GM12891 (cell line): ENCODE data around the gene FAM181B.

ENCODE experiments used
- DNase-seq: peaks from one replicate; pipeline ENCODE4 v3.0.0; 2011; ENCODE audit warnings: low spot score; ENCODE audit not compliant: insufficient read length
- FAIRE-seq: peaks from 2 replicates; lab custom pipeline; 2011; peaks lifted over from hg19 to GRCh38; lab: Jason Lieb, UNC
- PAX5 ChIP-seq: IDR thresholded peaks from 2 replicates; pipeline ENCODE4 v1.6.1; 2011; ENCODE audit warnings: low read length, moderate library complexity, mild to moderate bottlenecking; ENCODE audit not compliant: insufficient read depth, severe bottlenecking
- POLR2A ChIP-seq: IDR thresholded peaks from 2 replicates; pipeline ENCODE4 v1.6.1; 2011; ENCODE audit warnings: low read depth, low read length, control low read depth
- POLR2AphosphoS5 ChIP-seq: IDR thresholded peaks from 2 replicates; pipeline ENCODE4 v1.6.1; 2011; ENCODE audit warnings: low read depth, low read length, control low read depth
- POU2F2 ChIP-seq: IDR thresholded peaks from 2 replicates; pipeline ENCODE4 v1.6.1; 2011; ENCODE audit warnings: low read depth, mild to moderate bottlenecking, control low read depth, low read length, moderate library complexity
- SPI1 ChIP-seq: IDR thresholded peaks from 2 replicates; pipeline ENCODE4 v1.6.1; 2011; ENCODE audit warnings: low read depth, low read length, control low read depth
- TAF1 ChIP-seq: IDR thresholded peaks from 2 replicates; pipeline ENCODE4 v1.6.1; 2011; ENCODE audit warnings: low read depth, low read length, control low read depth

FAM181B gene

DNA sequence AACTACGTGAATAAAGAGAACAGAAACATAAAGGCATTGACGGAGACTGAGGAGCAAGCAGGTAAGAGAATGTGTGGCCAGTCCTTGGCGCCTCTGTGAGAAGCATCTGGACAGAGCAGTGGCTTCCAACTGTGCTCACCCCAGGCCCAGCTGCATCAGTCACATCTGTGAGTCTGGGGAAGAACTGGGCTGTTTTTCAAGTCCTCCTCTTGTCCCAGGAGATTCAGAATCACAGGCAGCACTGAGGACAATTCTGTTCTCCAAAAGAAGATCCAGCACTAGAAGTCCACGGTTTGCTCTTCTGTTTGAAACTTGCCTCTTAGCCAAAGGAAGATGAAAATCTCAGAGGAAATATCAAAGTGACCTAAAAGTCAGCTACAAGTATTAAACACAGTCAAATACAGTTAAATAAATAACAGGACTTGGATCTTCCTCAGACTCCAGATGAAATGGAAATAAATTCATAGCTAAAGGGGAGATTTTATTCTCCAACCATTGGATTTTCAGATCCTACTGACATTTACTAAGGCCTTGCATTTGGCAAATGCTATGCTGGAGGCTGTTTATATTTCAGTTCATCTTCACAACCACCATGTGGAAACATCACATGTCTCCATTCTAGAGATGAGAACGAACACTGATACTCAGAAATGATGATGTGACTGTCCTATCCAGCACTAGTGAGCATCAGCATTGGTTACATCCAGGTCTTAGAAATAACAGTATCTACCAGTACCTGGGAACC is 14.1 kb downstream of the FAM181B start:
- no peak for DNase-seq
- no peak for FAIRE-seq

DNA sequence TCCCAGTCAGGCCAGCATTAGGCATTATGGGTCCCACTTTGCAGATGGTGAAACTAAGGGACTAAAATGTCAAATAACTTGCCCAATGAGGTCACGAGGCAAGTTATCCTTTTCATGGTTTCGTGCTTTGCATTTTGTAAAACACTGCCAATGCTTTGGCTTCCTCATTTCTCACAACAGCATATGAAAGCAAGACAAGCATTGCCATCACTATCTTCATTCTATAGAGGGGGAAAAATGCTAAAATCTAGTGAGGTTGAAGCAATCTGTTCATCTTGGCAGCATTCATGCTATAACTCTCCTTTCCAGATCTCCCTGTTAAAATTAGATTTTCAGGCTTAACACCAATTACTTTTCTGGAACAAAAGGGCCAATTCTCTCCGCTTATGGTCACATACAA is 14.8 kb downstream of the FAM181B start:
- FAIRE-seq (no peak), DNase-seq (no peak)
- TF ChIP-seq POLR2A (no peak), POLR2AphosphoS5 (no peak), PAX5 (no peak), POU2F2 (no peak), TAF1 (no peak), SPI1 (no peak)

More for the DNA sequence above, 14.1 kb downstream of the FAM181B start:
- no peak for TF ChIP-seq POLR2AphosphoS5
- TF ChIP-seq POLR2A, result no peak
- TF ChIP-seq SPI1, result no peak
- TF ChIP-seq PAX5, result no peak
- no peak for TF ChIP-seq TAF1
- TF ChIP-seq POU2F2, result no peak

DNA sequence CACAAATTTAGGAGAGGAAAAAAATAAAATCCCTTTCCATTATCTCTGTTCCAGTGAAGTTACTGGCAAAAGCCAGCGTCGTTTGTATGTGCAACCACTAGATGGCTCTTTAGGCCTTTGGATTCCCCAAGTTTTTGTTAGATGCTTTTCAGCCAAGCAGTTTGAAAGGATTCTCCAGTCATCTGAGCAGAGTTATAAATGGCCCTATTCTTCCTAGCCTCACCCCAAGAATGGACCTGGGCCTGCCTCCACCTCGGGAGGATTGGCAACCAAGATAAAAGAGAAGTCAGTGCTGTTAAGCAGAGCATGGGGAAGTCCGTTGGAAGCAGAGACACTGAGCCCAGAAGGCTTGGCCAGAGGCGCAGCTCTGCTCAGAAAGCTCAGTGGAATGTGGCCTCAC is 15.4 kb downstream of the FAM181B start:
- TF ChIP-seq SPI1 (no peak), POU2F2 (no peak), TAF1 (no peak), POLR2A (no peak), POLR2AphosphoS5 (no peak)
- FAIRE-seq, result peak; percentile 55
- DNase-seq, result peak; percentile 18

DNA sequence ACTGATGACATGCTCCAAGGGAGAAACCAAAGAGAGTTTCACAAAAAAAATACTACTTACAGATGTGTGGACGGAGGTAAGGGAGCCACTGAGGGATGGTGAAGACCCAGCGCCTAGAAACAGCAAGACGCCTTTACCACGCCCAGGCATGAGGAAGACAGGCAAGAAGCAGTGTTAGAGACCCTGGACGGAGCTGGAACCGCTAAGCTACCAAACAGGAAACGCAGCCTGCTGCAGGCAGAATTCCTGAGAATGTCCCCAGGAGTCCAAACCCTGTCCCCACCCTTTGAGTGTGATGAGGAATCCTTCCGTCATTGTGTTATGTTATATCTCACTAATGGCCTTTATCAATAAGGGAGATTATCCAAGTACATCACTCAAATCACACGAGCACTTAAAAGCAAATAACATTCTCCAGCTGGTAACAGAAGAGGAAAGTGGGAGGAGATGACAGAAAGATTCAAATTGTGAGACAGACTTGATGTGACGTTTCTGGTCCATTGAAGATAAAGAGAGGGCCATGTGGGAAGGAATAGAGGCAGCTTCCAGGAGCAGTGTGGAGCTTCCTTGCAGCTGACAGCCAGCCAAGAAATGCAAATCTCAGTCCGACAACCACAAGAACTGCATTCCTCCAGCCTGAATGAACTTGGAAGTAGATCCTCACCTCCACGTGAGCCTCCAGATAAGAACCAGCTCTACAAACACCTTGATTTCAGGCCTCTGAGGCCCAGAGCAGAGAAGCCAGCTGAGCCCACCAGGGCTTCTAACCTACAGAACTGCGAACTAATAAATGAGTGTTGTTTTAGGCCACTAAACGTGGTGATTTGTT is 19.1 kb downstream of the FAM181B start:
- DNase-seq, result no peak
- no peak for FAIRE-seq
- TF ChIP-seq PAX5, result no peak
- no peak for TF ChIP-seq POLR2A
- no peak for TF ChIP-seq SPI1
- TF ChIP-seq TAF1, result no peak
- no peak for TF ChIP-seq POLR2AphosphoS5
- no peak for TF ChIP-seq POU2F2

DNA sequence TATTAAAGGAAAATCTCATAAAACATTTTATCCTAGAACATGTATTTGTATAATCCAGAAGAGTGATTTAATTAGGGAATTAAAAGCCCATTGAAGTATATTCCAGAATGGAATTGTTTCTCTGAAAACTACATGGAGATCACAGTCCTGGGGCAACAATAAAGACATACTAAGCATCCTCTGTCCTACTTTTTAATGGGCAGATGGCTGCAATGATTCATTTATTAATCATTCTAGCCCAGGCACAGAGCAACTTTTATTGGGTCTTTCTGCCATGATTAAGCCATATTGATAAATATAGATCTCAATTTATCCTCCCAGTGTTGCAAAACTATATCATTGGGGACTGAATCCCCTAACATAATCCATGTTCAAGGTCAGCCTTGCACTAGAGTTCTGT is 22.0 kb downstream of the FAM181B start:
- DNase-seq (no peak), FAIRE-seq (no peak)
- no peak for TF ChIP-seq PAX5
- TF ChIP-seq POLR2A, result no peak
- no peak for TF ChIP-seq POLR2AphosphoS5
- TF ChIP-seq POU2F2, result no peak
- TF ChIP-seq SPI1, result no peak
- no peak for TF ChIP-seq TAF1

DNA sequence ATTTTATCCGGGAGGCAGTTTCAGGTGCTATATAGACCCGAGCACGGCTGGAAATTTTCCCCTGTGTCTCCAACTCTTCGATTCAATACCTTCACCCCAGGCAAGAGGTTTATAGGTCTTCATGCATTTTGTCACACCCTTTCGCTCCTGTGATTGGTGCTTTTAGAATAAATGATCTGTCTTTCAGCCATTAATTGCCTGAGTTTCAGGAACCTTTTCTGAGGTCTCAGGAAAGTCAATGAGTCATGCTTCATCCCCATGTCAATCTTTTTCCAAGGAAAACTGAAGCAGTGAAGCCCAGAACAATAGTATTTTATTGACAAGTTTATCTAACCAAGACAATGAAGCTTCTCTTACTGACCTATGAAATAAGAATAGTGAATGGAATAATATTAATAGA is 29.9 kb downstream of the FAM181B start:
- DNase-seq (no peak), FAIRE-seq (no peak)
- TF ChIP-seq PAX5 (no peak), SPI1 (no peak), POLR2A (no peak), POU2F2 (no peak)

DNA sequence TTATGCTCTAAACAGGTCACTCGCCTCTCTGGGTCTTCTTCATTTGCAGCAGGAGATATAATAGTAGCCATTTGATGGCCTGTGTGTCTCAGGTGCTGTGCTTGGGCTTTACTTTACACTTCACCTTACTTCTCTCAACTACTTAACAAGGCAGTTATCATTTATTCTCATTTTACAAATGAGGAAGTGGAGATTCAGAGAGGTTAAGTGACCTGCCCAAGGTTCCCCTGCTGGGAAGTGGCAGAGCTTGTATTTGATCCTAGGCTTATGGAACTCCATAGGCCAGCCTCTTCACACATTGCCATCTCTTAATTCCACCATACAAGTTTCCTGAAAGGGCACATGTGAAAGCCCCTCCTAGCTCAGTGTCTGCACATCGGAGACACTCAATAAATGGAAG is 30.4 kb downstream of the FAM181B start:
- TF ChIP-seq POLR2A (no peak), TAF1 (no peak), POLR2AphosphoS5 (no peak), SPI1 (peak; percentile 71), PAX5 (no peak), POU2F2 (no peak)
- DNase-seq, result no peak
- no peak for FAIRE-seq

DNA sequence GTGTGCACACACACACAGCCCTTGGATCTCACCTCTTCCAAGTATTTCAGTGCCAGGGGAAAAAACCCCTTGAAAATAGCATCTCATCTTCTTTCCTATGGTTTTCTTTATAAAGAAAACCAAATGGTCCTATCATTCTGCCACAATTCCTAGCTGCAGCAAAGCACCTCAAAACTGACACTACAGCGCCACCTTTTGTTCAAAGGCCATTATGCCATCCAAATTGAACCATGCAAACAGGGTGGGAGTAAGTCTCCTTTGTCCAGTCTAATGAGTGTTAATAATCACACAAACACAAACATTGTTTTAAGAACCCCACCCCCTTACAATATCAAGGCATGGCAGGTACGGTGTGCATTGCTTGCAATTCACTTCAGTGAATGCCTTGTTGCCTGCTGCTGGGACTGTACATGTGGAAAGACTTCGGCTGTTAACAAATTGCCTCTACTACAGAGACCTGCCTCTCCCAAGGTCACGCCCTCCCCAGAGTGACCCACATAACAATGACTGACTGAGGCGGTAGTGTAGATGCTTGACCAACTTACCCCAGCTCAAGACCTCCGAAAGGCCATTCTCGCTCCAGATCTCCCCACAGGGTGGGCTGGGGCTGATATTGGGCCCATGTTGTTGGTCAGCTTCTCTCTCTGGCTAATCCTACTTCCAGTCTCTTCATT is 31.7 kb downstream of the FAM181B start:
- TF ChIP-seq POLR2AphosphoS5, result no peak
- no peak for TF ChIP-seq POLR2A
- no peak for TF ChIP-seq TAF1
- no peak for TF ChIP-seq SPI1
- no peak for TF ChIP-seq POU2F2
- TF ChIP-seq PAX5, result no peak
- DNase-seq (no peak), FAIRE-seq (peak; percentile 80)

DNA sequence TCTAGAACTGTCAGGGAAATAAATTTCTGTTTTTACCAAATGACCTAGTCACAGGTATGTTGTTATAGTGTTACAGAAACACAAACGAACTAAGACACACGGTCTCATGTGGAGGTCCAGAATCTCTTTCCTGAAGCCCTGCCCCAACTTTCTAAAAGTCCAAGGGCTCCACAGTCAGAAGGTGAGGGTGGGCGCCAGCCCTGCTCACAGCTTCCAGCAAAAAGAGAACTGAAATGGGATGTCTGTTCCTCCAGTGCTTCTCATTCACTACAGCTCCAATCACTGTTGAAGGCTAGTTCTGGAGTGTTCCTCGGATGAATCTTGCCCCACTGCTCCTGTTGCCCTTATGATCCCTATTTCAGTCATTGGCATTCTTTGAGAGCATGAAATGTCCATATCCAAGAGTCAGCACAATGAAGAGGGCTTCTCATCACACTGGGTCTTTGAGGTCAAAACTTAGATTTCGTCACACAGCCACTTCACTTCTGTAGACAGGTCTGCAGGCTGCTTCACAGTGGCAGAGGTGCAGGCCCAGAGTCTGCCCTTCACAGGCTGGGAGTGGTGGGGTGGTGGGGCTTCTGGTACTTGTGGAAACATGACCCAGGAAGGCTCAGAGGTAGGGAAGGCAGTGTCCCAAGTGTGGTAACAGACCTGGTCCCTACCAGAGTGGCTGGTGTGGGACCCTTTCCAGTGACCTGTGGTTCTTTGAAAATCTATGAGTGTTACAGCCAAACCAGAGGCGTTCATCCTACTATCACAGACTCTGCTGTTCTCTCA is 34.9 kb downstream of the FAM181B start:
- TF ChIP-seq POU2F2 (no peak), PAX5 (no peak), POLR2A (no peak), TAF1 (no peak)

More for the DNA sequence above, 34.9 kb downstream of the FAM181B start:
- no peak for DNase-seq
- FAIRE-seq, result no peak
